Stomach (tissue), 9 donors: ENCODE results near the gene AGPS. TPM values are rescaled to one million over a fixed set of nuclear protein-coding genes. Genes with fewer than 3 reads are reported as not detected.

Source experiments
- DNase-seq, 2 donors: peaks; one replicate each; pipeline versions ENCODE4 v3.0.0 to v3.0.0-alpha.2; 2013 to 2019
- H3K27ac ChIP-seq, 5 donors: fragments of 200-600 bp in 4 of 5; sonication (generic) in 4 of 5; one replicate each; pipeline ENCODE4 v1.5.1; 2013 to 2019; ENCODE audit warnings: mild to moderate bottlenecking in 1 of 5, moderate library complexity in 1 of 5
- H3K27me3 ChIP-seq, 3 donors: fragments of 200-600 bp; sonication (generic); one replicate each; pipeline ENCODE4 v1.5.1; 2017 to 2019; ENCODE audit warnings: mixed run types in 1 of 3
- H3K36me3 ChIP-seq, 4 donors: fragments of 200-600 bp; sonication (generic); 1 replicate in 3 of 4; 2 replicates in 1 of 4; pipeline ENCODE4 v1.5.1; 2016 to 2019
- H3K4me1 ChIP-seq, 4 donors: fragments of 200-600 bp; sonication (generic); one replicate each; pipeline ENCODE4 v1.5.1; 2016 to 2019
- H3K4me3 ChIP-seq, 4 donors: fragments of 200-600 bp; sonication (generic) in 3 of 4; one replicate each; pipeline ENCODE4 v1.5.1; 2016 to 2019; ENCODE audit warnings: mild to moderate bottlenecking in 1 of 4
- H3K9me3 ChIP-seq, 4 donors: fragments of 200-600 bp; sonication (generic); one replicate each; pipeline ENCODE4 v1.5.1; 2016 to 2019
- EP300 ChIP-seq: sonication (generic); formaldehyde crosslinking; IDR thresholded peaks from one replicate; pipeline ENCODE4 v1.6.1; 2017; ENCODE audit warnings: antibody characterized with exemption
- POLR2A ChIP-seq, 4 donors: fragments of 450-650 bp; IDR thresholded peaks; one replicate each; pipeline ENCODE4 v1.6.1; 2016; ENCODE audit warnings: antibody characterized with exemption in 4 of 4, control low read depth in 2 of 4, mild to moderate bottlenecking in 1 of 4, moderate library complexity in 1 of 4
- POLR2AphosphoS5 ChIP-seq, 3 donors: sonication (generic); formaldehyde crosslinking; IDR thresholded peaks; one replicate each; pipeline ENCODE4 v1.6.1; 2016; ENCODE audit warnings: antibody characterized with exemption in 3 of 3
- WGBS, 5 donors: extraction: QIAGEN DNeasy Blood & Tissue Kit in 3 of 5; methylation state at CpG; one replicate each; pipeline versions ENCODE4 v1.1.5 to v1.1.7; 2013 to 2018; 5-methylcytosine and 5-hydroxymethylcytosine counted together
- intact Hi-C: fragments of 100-400 bp; cut with DNase I; formaldehyde crosslinking; loops from one replicate; pipeline ENCODE4 v1.15.1; 2023; ENCODE audit warnings: low total_unique reads
- polyA plus RNA-seq, 3 donors: library from polyadenylated mRNA; stranded (reverse); fragments of 200-250 nt; gene quantifications; one replicate each; pipeline ENCODE4 v1.2.3, GENCODE V29; 2013
- total RNA-seq, 5 donors: library from RNA; depleted of rRNA; stranded (reverse); fragments of >200 nt; gene quantifications; one replicate each; pipeline versions ENCODE4 v1.1.0 to v1.2.3, GENCODE V29; 2014 to 2016
- TF ChIP-seq, protein P1 (sequence below), 7 experiments: fragments of 450-650 bp in 4 of 7; fragments of 200-600 bp in 3 of 7; sonication (generic) in 3 of 7; IDR thresholded peaks; one replicate each; pipeline ENCODE4 v1.5.1; 2016 to 2019; ENCODE audit warnings: antibody characterized with exemption in 7 of 7, control low read depth in 2 of 7, mild to moderate bottlenecking in 1 of 7
- donor health status: healthy with polysubstance abuse.
- donor health status: Bipolar disorder and iron deficiency.
- donor health status: healthy.

The AGPS gene
- total and polyA plus RNA-seq, 8 donors, result 4.2 to 163 (median 26.4) TPM

DNA sequence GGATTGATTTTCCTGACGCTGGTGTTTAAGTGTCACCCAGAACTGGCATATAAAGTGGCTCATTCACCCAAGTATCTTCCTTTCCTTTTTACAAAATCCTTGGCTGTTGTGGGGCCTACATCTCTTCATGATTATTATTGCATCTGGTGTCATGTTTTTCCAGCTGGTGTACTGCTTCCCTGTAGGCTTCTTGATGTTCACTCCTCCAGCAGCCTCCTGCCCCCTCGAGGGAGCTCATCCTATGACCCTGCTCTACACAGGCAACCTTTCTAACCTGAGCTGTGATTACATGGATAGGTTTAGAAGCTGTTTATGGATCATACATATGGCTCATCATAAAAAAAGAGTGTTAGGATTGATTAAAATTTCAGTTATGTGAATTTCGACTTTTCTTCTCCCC is 12.4 kb upstream of the AGPS start:
- no peak for DNase-seq
- no peak overlapping the region for H3K27ac ChIP-seq
- intact Hi-C loops, result no loop called here
- no peaks in the 10 kb centered on the region for H3K9me3 ChIP-seq
- 88 to 99% (median 94%) methylated on average over 3 of the region's 3 CpGs for WGBS, 5 donors
- no peaks in the 10 kb centered on the region for H3K4me1 ChIP-seq
- no peaks in the 10 kb centered on the region for H3K27me3 ChIP-seq
- H3K36me3 ChIP-seq, result peaks cover 0 to 3% (median 0%) of the 10 kb centered on the region in 4 donors
- TF ChIP-seq, protein P1, sequence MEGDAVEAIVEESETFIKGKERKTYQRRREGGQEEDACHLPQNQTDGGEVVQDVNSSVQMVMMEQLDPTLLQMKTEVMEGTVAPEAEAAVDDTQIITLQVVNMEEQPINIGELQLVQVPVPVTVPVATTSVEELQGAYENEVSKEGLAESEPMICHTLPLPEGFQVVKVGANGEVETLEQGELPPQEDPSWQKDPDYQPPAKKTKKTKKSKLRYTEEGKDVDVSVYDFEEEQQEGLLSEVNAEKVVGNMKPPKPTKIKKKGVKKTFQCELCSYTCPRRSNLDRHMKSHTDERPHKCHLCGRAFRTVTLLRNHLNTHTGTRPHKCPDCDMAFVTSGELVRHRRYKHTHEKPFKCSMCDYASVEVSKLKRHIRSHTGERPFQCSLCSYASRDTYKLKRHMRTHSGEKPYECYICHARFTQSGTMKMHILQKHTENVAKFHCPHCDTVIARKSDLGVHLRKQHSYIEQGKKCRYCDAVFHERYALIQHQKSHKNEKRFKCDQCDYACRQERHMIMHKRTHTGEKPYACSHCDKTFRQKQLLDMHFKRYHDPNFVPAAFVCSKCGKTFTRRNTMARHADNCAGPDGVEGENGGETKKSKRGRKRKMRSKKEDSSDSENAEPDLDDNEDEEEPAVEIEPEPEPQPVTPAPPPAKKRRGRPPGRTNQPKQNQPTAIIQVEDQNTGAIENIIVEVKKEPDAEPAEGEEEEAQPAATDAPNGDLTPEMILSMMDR (IDR thresholded peaks at IDR 0.05), result no peak
- TF ChIP-seq EP300, result no peak
- TF ChIP-seq POLR2A (IDR thresholded peaks at IDR 0.05), result no peak
- no peak for TF ChIP-seq POLR2AphosphoS5 (IDR thresholded peaks at IDR 0.05)
- H3K4me3 ChIP-seq, result no peak overlapping the region

DNA sequence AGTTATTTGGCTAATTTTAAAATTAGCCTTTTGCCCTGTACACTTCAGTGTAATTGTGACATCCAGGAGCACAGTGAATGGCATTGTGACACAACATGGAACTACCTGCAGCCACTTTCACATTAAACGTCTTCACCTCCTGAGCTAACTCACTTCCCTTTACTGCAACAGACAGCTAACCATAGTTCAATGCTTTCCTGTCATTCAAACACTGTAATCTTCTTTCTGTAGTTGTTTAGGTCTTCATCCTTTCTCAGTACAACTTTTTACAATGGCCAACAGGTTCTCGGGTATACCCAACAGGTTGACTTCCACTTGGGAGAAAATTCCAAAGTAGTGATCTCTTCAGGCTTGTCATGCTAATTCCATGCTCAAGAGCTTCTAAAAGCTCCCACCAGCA is 8.6 kb upstream of the AGPS start:
- intact Hi-C loops, result no loop called here
- 46 to 75% (median 62%) methylated on average over 2 of the region's 2 CpGs for WGBS, 5 donors

GRCh38 chr2:177385151-177385550 is 7.4 kb upstream of the AGPS start:
- no peak for DNase-seq
- H3K27me3 ChIP-seq, result no peaks in the 10 kb centered on the region
- H3K4me3 ChIP-seq, result no peak overlapping the region
- H3K27ac ChIP-seq, result no peak overlapping the region
- intact Hi-C loops, result no loop called here
- H3K4me1 ChIP-seq, result no peaks in the 10 kb centered on the region
- TF ChIP-seq POLR2A (IDR thresholded peaks at IDR 0.05) (no peak), EP300 (no peak), POLR2AphosphoS5 (IDR thresholded peaks at IDR 0.05) (no peak)
- TF ChIP-seq, protein P1 (IDR thresholded peaks at IDR 0.05), result no peak
- no peaks in the 10 kb centered on the region for H3K9me3 ChIP-seq
- WGBS, 5 donors, result 48 to 97% (median 88%) methylated on average over 2 of the region's 2 CpGs
- H3K36me3 ChIP-seq, result peaks cover 0 to under 1% (median 0%) of the 10 kb centered on the region in 4 donors

More for the DNA sequence above, 8.6 kb upstream of the AGPS start:
- TF ChIP-seq POLR2A (IDR thresholded peaks at IDR 0.05) (no peak), POLR2AphosphoS5 (IDR thresholded peaks at IDR 0.05) (no peak), EP300 (no peak)
- TF ChIP-seq, protein P1 (IDR thresholded peaks at IDR 0.05), result no peak
- H3K36me3 ChIP-seq, result peaks cover 0 to 3% (median 0%) of the 10 kb centered on the region in 4 donors
- no peak overlapping the region for H3K4me3 ChIP-seq
- no peak for DNase-seq
- no peaks in the 10 kb centered on the region for H3K9me3 ChIP-seq
- no peaks in the 10 kb centered on the region for H3K27me3 ChIP-seq
- H3K4me1 ChIP-seq, result no peaks in the 10 kb centered on the region
- H3K27ac ChIP-seq, result no peak overlapping the region

DNA sequence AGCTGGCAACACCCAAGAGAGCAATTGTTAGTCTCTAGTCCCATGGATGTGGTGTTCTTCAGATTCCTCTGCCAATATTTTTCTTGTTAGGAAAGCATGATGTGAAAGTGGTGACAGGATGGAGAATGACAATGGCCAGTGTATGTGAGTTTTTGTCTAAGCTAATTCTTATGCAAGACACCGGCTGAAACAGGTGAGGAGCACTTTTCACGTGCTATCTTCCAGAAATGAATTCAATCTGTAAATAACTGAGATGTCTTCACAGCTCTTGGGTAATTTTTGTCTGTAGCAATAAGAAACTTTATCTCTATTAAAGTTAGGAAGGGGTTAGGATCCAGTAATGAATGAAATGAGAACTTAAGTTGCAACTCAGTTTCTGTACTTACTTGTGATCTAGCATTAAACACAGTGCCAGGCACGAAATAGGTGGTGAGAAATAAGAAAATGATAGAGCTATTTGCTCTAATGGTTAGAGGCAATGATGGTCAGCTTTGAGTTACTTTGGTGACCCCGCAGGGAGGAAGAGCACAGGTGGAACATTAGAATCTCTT is 676 bp upstream of the AGPS start:
- no peak for DNase-seq
- H3K27me3 ChIP-seq, result no peaks in the 10 kb centered on the region
- WGBS, 5 donors, result 64 to 72% (median 67%) methylated on average over 4 of the region's 4 CpGs
- peaks cover 17 to 51% (median 37%) of the 10 kb centered on the region in 4 donors for H3K4me1 ChIP-seq
- peak overlapping the region in 4 of 5 donors; percentile 61 to 80 (median 78) for H3K27ac ChIP-seq
- TF ChIP-seq, protein P1 (IDR thresholded peaks at IDR 0.05), result no peak
- TF ChIP-seq POLR2AphosphoS5 (IDR thresholded peaks at IDR 0.05), result no peak
- no peak for TF ChIP-seq EP300
- no peak for TF ChIP-seq POLR2A (IDR thresholded peaks at IDR 0.05)
- H3K9me3 ChIP-seq, result no peaks in the 10 kb centered on the region
- H3K36me3 ChIP-seq, result no peaks in the 10 kb centered on the region
- peak overlapping the region; percentile 66 to 84 (median 82) for H3K4me3 ChIP-seq
- intact Hi-C loops, result no loop called here
